Measurements from ENCODE around the gene ZNF581. TPM values are rescaled to one million over a fixed set of nuclear protein-coding genes. Genes with fewer than 3 reads are reported as not detected.

ZNF581 gene
- total RNA-seq: 10 to 100 TPM; 47.2 to 48.7 TPM
- polyA plus RNA-seq (2013, experiment 1 of 2): 41.7 TPM
- polyA plus RNA-seq (2013, experiment 2 of 2): 38.5 TPM
- long read RNA-seq, experiment 1, transcript ZNF581-201 (2 exons, 1,298 nt): major isoform, 15 of 19 reads
- long read RNA-seq, experiment 1, partial matches to known transcripts: 3 of 19 reads
- long read RNA-seq, experiment 1, other reads (novel, unspliced or antisense): 0 of 19 reads
- long read RNA-seq, experiment 2, transcript ZNF581-201 (2 exons, 1,298 nt): major isoform, 30 of 38 reads
- long read RNA-seq, experiment 2, partial matches to known transcripts: 1 of 38 reads
- long read RNA-seq, experiment 2, other reads (novel, unspliced or antisense): 4 of 38 reads
- long read RNA-seq, experiment 3, transcript ZNF581-201 (2 exons, 1,298 nt): major isoform, 138 of 145 reads
- long read RNA-seq, experiment 3, partial matches to known transcripts: 0 of 145 reads
- long read RNA-seq, experiment 3, other reads (novel, unspliced or antisense): 1 of 145 reads
- long read RNA-seq, experiment 4, transcript ZNF581-201 (2 exons, 1,298 nt): major isoform, 115 of 119 reads
- long read RNA-seq, experiment 4, partial matches to known transcripts: 0 of 119 reads
- long read RNA-seq, experiment 4, other reads (novel, unspliced or antisense): 4 of 119 reads

- Histone ChIP-seq H3K36me3 (ENCODE audit: control insufficient read depth, insufficient read depth, low read length) (peaks cover 14% of the 10 kb centered on the region), H3K4me1 (ENCODE audit: control insufficient read depth, insufficient read depth, low read length) (peaks cover 13% of the 10 kb centered on the region), H3K27me3 (ENCODE audit: control insufficient read depth, insufficient read depth, low read length, poor library complexity, severe bottlenecking) (no peaks in the 10 kb centered on the region), H3K9me3 (ENCODE audit: control insufficient read depth, low read length) (no peaks in the 10 kb centered on the region), H3K4me3 (ENCODE audit: low read length) (peak within 1 kb of the TSS; percentile 92), H3K9ac (ENCODE audit: extremely low read depth, low read length, poor library complexity, severe bottlenecking) (peak within 1 kb of the TSS; percentile 63), H3K27ac (ENCODE audit: low read depth, low read length) (no peak within 1 kb of the TSS)
- Mint-ChIP-seq H3K27ac (peak within 1 kb of the TSS; percentile 88), H3K36me3 (ENCODE audit: low read depth) (peaks cover 26% of the 10 kb centered on the region), H3K9me3 (peaks cover 3% of the 10 kb centered on the region), H3K4me3 (peak within 1 kb of the TSS; percentile 90), H3K27me3 (ENCODE audit: insufficient read depth) (no peaks in the 10 kb centered on the region), H3K4me1 (peaks cover 19% of the 10 kb centered on the region)
- no peak for TF ChIP-seq CTCF (conservative IDR thresholded peaks at IDR 0.05)
- peak; percentile 89 for DNase-seq
- 1% methylated on average over 20 to 46 of the region's 56 CpGs for WGBS, 2 experiments (ENCODE audit: insufficient coverage in 1 of 2, insufficient read length in 1 of 2)
These were observed at the start of gene ZNF581 for GRCh38 chr19:55643003-55643886. Gene ZNF581 (plus strand): TSS chr19:55643649. CDS start chr19:55644572, 923 bp downstream.

GRCh38 chr19:55594996-55595545 lies 48.4 kb upstream of the ZNF581 start:
- Histone ChIP-seq H3K4me1 (ENCODE audit: control insufficient read depth, insufficient read depth, low read length) (no peaks in the 10 kb centered on the region), H3K4me3 (ENCODE audit: low read length) (no peak overlapping the region), H3K9me3 (ENCODE audit: control insufficient read depth, low read length) (no peaks in the 10 kb centered on the region), H3K27me3 (ENCODE audit: control insufficient read depth, insufficient read depth, low read length, poor library complexity, severe bottlenecking) (no peaks in the 10 kb centered on the region), H3K27ac (ENCODE audit: low read depth, low read length) (no peak overlapping the region), H3K36me3 (ENCODE audit: control insufficient read depth, insufficient read depth, low read length) (peaks cover 34% of the 10 kb centered on the region), H3K9ac (ENCODE audit: extremely low read depth, low read length, poor library complexity, severe bottlenecking) (no peak overlapping the region)
- peaks cover 44% of the 10 kb centered on the region for H3K36me3 Mint-ChIP-seq (ENCODE audit: low read depth)
- no peak for DNase-seq
- no peak overlapping the region for H3K4me3 Mint-ChIP-seq
- H3K27me3 Mint-ChIP-seq (ENCODE audit: insufficient read depth): peaks cover 18% of the 10 kb centered on the region
- H3K9me3 Mint-ChIP-seq: peaks cover 4% of the 10 kb centered on the region
- TF ChIP-seq CTCF (conservative IDR thresholded peaks at IDR 0.05): no peak
- H3K27ac Mint-ChIP-seq: no peak overlapping the region
- 84 to 92% methylated on average over 3 to 4 of the region's 4 CpGs for WGBS, 2 experiments (ENCODE audit: insufficient coverage in 1 of 2, insufficient read length in 1 of 2)
- peaks cover 7% of the 10 kb centered on the region for H3K4me1 Mint-ChIP-seq

- no peak overlapping the region for H3K27ac Mint-ChIP-seq
- no peak for TF ChIP-seq CTCF (conservative IDR thresholded peaks at IDR 0.05)
- H3K27ac ChIP-seq (ENCODE audit: low read depth, low read length): no peak overlapping the region
- H3K4me1 Mint-ChIP-seq: peaks cover 4% of the 10 kb centered on the region
- H3K9me3 ChIP-seq (ENCODE audit: control insufficient read depth, low read length): no peaks in the 10 kb centered on the region
- H3K27me3 Mint-ChIP-seq (ENCODE audit: insufficient read depth): peaks cover 10% of the 10 kb centered on the region
- no peak overlapping the region for H3K4me3 Mint-ChIP-seq
- H3K4me1 ChIP-seq (ENCODE audit: control insufficient read depth, insufficient read depth, low read length): no peaks in the 10 kb centered on the region
- H3K36me3 Mint-ChIP-seq (ENCODE audit: low read depth): peaks cover 44% of the 10 kb centered on the region
- H3K27me3 ChIP-seq (ENCODE audit: control insufficient read depth, insufficient read depth, low read length, poor library complexity, severe bottlenecking): no peaks in the 10 kb centered on the region
- H3K4me3 ChIP-seq (ENCODE audit: low read length): no peak overlapping the region
- WGBS, 2 experiments (ENCODE audit: insufficient coverage in 1 of 2, insufficient read length in 1 of 2): 96% methylated on average over 3 of the region's 3 CpGs; no CpG with 5 or more reads in 1 of the 2 experiments
- no peak overlapping the region for H3K9ac ChIP-seq (ENCODE audit: extremely low read depth, low read length, poor library complexity, severe bottlenecking)
- peaks cover 4% of the 10 kb centered on the region for H3K9me3 Mint-ChIP-seq
- no peak for DNase-seq
- peaks cover 34% of the 10 kb centered on the region for H3K36me3 ChIP-seq (ENCODE audit: control insufficient read depth, insufficient read depth, low read length)
These were observed 47.1 kb upstream of the ZNF581 start for GRCh38 chr19:55596304-55596703.

All from endodermal cell (in vitro differentiated cells).